Lung (tissue), 12 donors: ENCODE results near the gene ATP2B2. TPM values are rescaled to one million over a fixed set of nuclear protein-coding genes. Genes with fewer than 3 reads are reported as not detected.

Experiments
- ATAC-seq: fragments of 200-7000 bp; cut with Tn5 transposase; one replicate; pipeline ENCODE4 v1.9.1; 2020; ENCODE audit warnings: moderate number of reproducible peaks; ENCODE audit not compliant: insufficient read depth, low FRiP score
- DNase-seq, 3 donors: peaks; one replicate each; pipeline ENCODE4 v3.0.0-alpha.2; 2013 to 2017
- H3K27ac ChIP-seq, 2 donors: one replicate each; pipeline ENCODE4 v1.5.1; 2013; ENCODE audit warnings: mild to moderate bottlenecking in 2 of 2, moderate library complexity in 2 of 2, control low read depth in 1 of 2, inconsistent platforms in 1 of 2, low read depth in 1 of 2, low read length in 1 of 2
- H3K27me3 ChIP-seq, 3 donors: one replicate each; pipeline ENCODE4 v1.5.1; 2013; ENCODE audit warnings: low read length in 2 of 3; ENCODE audit not compliant: control insufficient read depth in 3 of 3, insufficient read depth in 3 of 3
- H3K36me3 ChIP-seq, 4 donors: one replicate each; pipeline ENCODE4 v1.5.1; 2013; ENCODE audit warnings: low read length in 4 of 4, mild to moderate bottlenecking in 1 of 4, moderate library complexity in 1 of 4; ENCODE audit not compliant: control insufficient read depth in 4 of 4, insufficient read depth in 4 of 4
- H3K4me1 ChIP-seq, 5 donors: one replicate each; pipeline ENCODE4 v1.5.1; 2013; ENCODE audit warnings: low read length in 5 of 5, mild to moderate bottlenecking in 2 of 5, moderate library complexity in 1 of 5; ENCODE audit not compliant: control insufficient read depth in 5 of 5, insufficient read depth in 5 of 5
- H3K4me3 ChIP-seq: one replicate; pipeline ENCODE4 v1.5.1; 2013; ENCODE audit warnings: mild to moderate bottlenecking, control low read depth, moderate library complexity
- H3K9ac ChIP-seq, 2 donors: one replicate each; pipeline ENCODE4 v1.5.1; 2013; ENCODE audit warnings: low read length in 2 of 2, control low read depth in 1 of 2; ENCODE audit not compliant: insufficient read depth in 1 of 2
- H3K9me3 ChIP-seq, 4 donors: one replicate each; pipeline ENCODE4 v1.5.1; 2013; ENCODE audit warnings: low read length in 3 of 4, mild to moderate bottlenecking in 1 of 4, moderate library complexity in 1 of 4; ENCODE audit not compliant: control insufficient read depth in 4 of 4, insufficient read depth in 3 of 4
- CTCF ChIP-seq: IDR thresholded peaks from 2 replicates; pipeline ENCODE4 v1.5.1; 2012; ENCODE audit warnings: mild to moderate bottlenecking; ENCODE audit errors: control extremely low read depth, extremely low read depth
- WGBS, 2 donors: extraction: QIAGEN DNeasy Blood & Tissue Kit; methylation state at CpG; one replicate each; pipeline ENCODE4 v1.1.7; 2013; 5-methylcytosine and 5-hydroxymethylcytosine counted together
- polyA plus RNA-seq, 2 donors: library from polyadenylated mRNA; stranded (reverse); fragments of 200-250 nt; gene quantifications; one replicate each; pipeline ENCODE4 v1.2.1, GENCODE V29; 2013
- total RNA-seq, 2 donors: library from RNA; depleted of rRNA in 1 of 2; stranded (reverse); fragments of >200 nt in 1 of 2; gene quantifications; one replicate each; pipeline ENCODE4 v1.2.1, GENCODE V29; 2014 to 2021
- donor health status: control.
- donor health status: control.
- donor health status: Bipolar disorder and iron deficiency.
- donor health status: healthy.
- donor health status: DM: yes; HTN: yes; CAD: no.

The ATP2B2 gene
- total and polyA plus RNA-seq, 4 donors = 0.06 TPM; not detected in 3

- Histone ChIP-seq H3K36me3 (peaks cover 0 to 18% (median 11%) of the 10 kb centered on the region in 4 donors), H3K4me3 (no peak overlapping the region), H3K27me3 (no peaks in the 10 kb centered on the region), H3K4me1 (peaks cover 0 to 7% (median 0%) of the 10 kb centered on the region in 5 donors), H3K9ac (no peak overlapping the region), H3K27ac (no peak overlapping the region), H3K9me3 (no peaks in the 10 kb centered on the region)
- TF ChIP-seq CTCF = no peak
- DNase-seq (no peak), ATAC-seq (no peak)
- WGBS, 2 donors = 88 to 93% methylated on average over 9 of the region's 9 CpGs
Observed at GRCh38 chr3:10289077-10289476, 216.3 kb downstream of the ATP2B2 start.

DNA sequence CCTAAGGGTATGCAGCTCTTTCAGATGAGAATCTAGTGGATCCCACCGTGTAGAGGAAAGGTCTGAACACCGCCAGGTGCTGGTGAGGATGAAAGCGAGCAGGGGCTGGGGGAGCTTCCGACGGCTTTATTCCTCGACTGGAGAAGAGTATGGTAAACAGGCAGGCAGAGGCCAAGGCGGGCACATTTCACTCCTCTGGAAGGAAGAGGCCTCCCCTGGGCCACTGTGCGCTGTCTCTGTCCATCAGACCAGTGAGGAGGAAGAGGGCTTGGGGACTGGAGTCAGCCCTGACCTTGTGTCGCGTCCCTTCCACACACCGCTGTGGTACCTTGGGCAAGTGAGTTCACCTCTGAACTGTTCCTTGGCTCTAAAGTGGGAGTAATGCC is 216.8 kb downstream of the ATP2B2 start:
- Histone ChIP-seq H3K27ac (no peak overlapping the region), H3K4me3 (no peak overlapping the region), H3K4me1 (peaks cover 0 to 7% (median 0%) of the 10 kb centered on the region in 5 donors), H3K9me3 (no peaks in the 10 kb centered on the region), H3K27me3 (no peaks in the 10 kb centered on the region), H3K9ac (no peak overlapping the region), H3K36me3 (peaks cover 0 to 18% (median 11%) of the 10 kb centered on the region in 4 donors)
- no peak for ATAC-seq
- DNase-seq = no peak
- WGBS, 2 donors = 96 to 97% methylated on average over 11 of the region's 11 CpGs
- no peak for TF ChIP-seq CTCF

GRCh38 chr3:10287936-10288574 is 217.3 kb downstream of the ATP2B2 start:
- Histone ChIP-seq H3K4me3 (no peak overlapping the region), H3K36me3 (peaks cover 0 to 19% (median 12%) of the 10 kb centered on the region in 4 donors), H3K27ac (no peak overlapping the region), H3K9ac (no peak overlapping the region), H3K9me3 (no peaks in the 10 kb centered on the region), H3K27me3 (no peaks in the 10 kb centered on the region), H3K4me1 (peaks cover 0 to 7% (median 0%) of the 10 kb centered on the region in 5 donors)
- TF ChIP-seq CTCF = no peak
- WGBS, 2 donors = 93% methylated on average over 12 of the region's 12 CpGs
- ATAC-seq = no peak
- no peak for DNase-seq
